Renal pelvis (tissue), 4 donors: ENCODE results near the gene TREH. TPM values are rescaled to one million over a fixed set of nuclear protein-coding genes. Genes with fewer than 3 reads are reported as not detected.

ENCODE experiments used
- DNase-seq: peaks from one replicate; pipeline ENCODE4 v3.0.0-alpha.2; 2013
- polyA plus RNA-seq, 3 donors: library from polyadenylated mRNA; unstranded; fragments of 120-200 nt; gene quantifications; one replicate each; pipeline ENCODE4 v1.2.1, GENCODE V29; 2013; ENCODE audit not compliant: insufficient read length in 3 of 3

The TREH gene
- polyA plus RNA-seq, 3 donors = 0.41 to 3.0 (median 2.6) TPM

DNA sequence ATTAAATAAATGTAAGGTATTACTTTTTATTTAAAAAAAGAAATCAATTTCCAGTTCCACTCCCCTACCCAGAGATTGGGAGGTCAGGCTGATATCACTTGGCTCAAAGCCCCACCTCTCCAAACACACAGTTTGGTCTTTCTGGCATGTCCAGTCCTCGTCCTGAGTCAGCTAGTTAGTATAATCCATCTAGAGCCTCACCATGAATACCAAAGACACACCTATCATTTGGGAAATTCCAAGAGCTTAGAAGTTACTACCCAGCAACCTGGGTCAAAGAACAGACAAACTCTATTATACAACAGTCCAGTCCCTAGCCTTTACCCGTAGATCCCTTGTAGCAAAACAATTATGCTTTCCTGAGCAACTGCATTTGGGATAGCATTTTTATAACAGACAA, 9.4 kb downstream of the TREH start:
- no peak for DNase-seq

DNA sequence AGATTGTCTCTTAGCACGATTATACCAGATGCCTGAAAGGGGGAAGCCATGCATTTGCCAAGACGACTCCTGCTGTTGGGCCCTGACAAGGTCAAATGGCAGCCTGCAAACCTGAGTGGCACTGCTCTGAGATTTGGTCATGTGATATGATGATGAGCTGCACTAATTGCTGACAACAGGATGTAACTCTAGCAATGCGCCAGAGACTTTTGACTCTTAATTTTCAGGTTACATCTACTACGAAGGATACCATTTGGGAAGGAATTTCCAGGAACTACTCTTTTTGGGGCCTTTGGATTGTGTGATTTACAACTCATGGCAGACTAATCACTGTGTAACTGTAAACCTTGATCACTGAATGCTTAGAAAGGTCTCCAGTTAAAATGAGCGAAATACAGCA, 13.1 kb downstream of the TREH start:
- peak; percentile 61 for DNase-seq

DNA sequence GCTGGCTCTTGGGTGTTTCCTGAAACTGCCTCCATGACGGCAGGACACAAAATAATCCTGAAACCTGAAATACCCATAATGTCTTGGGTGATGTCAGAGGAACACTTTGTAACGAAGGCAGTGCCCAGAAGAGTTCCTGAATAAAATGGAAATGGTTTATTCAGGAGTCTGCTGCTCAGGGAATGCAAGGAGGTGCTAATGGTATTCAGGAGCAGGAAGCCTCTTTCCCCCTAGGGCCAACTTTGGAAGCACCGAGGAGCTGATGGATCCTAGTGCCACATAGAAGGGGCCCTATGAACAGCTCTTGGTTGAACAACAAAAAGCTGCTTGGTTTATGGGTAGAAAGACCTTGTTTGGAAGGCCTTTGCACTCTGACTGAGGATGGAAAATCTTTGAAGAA, 15.5 kb downstream of the TREH start:
- no peak for DNase-seq

DNA sequence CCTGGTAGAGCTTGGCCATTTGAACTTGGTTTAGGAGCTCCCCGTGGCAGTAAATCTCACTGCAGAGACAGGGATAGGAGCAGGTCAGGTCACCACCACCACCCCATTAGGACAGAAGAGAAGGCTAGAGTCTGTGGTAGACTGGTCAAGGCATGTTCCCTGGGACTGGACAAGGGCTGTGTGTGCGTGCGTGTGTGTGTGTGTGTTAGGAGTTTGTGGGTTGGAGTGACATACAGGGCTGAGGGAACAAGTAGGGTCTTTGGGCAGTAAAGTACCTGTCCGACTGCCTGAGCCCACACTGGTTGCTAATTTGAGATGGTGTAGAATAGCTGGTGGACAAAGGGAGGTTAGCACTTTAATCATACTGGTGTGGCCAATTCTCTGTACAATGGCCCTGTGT, 16.1 kb downstream of the TREH start:
- DNase-seq = no peak

DNA sequence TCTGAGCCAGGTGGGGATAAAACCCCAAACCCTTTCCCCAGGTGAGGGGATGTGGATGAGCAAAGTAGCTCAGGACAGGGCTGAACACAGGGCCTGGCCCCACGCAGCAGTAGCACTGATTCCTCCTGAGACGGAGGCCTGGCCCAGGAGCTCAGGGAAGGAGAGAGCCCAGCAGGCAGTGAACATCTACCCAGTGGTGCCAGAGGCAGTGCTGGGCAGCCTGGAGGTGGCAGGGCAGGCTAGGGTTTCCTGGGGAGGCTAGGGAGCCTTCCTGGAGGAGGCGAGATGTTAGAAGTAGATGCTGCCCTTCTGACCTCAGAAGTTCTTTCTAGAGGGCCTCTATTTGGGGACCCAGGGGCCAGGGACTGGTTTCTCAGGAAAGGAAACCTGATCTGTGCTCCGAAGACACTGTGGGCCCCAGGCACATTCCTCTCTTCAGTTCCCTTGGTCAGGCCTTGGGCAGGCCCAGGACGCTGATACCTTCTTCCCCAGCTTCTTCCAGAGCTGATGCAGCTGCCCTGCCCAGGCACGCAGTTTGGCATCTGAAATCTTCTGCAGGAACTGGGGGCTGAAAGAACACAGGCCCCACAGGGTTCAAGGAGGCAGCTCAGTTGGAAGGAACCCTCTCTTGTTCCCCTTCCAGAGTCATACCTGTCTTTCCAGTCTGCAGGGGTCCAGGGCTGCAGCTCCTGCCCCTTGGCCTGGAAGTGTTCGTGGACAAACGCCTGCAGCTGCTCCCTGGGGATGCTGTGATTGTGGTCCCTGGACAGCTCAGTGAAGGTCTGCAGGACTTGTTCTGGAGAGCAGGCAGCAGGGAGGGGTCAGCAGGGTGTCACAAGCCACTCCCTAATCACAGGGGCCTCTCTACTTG, 16.8 kb downstream of the TREH start:
- DNase-seq = no peak

- no peak for DNase-seq
Measured at GRCh38 chr11:118661425-118662301, 17.8 kb downstream of the TREH start.

DNA sequence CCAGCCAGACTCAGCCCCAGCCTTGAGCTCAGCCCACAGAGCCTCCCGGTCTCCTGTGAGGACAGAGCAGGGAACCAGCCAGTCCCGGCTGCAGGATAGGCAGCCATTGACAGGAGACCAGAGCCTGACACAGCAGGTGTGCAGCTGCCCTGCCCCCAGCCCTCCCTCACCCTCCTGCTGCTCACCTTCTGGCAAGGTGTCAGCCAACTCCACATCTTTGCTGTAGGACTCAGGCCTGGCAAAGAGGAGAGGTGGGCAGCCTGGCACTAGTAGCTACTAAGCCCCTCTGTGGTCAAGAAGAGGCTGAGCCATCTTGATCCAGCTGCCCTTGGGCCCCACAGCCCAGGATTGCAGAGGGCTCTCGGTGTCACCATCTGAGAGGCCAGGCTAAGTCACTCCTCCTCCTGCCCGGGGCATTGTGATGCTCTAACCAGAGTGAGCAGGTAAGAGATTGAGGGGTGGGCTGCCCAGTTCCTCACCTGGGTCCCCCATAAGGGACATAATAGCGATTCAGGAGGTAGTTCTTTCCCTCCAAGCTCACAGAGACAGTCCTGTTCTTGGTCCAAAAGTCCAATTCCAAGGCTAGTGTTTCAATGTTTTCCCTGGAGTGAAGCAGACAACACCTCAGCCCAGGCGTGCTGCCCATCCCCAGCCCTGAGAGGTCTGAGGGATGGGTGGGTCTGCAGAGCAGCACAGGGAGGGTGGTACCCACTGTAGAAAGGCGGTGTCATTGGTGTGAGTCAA, 18.6 kb downstream of the TREH start:
- DNase-seq = no peak

DNA sequence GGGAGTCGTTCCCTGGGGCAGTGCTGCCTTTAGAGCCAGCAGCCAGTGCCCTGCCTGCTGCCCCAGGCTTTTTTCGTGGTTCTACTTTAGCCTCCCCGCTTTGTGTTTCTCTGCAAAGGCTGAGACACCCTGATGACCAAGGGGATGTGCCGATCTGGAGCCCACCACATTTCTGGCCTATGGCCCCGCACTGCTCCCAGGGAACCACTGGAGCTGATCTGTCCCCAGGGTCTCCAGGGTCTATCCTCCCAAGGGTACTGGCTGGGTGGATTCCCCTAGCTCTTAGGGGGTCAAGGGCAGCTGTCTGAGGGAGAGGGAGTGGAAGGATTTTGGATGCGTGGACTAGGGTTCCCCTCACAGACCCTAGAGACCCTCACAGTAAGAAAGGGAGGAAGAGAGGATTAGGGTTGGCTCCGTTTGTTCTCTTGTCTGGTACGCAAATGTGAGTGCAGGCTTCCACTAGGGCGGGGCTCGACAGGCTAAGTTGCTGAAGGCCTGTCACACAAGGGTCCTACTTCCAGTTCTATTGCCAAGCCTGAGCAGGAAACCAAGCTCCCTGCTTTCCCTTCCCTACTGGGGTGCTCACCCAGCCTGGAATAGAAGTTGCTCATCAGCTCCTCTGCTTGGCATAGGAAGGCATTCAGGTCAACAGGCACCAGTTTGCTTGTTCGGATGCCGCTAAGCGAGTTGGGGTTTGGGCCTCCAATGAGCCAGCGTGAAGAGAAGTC, 19.3 kb downstream of the TREH start:
- no peak for DNase-seq

- peak; percentile 87 for DNase-seq
Measured at GRCh38 chr11:118659314-118659952, 20.0 kb downstream of the TREH start.

DNA sequence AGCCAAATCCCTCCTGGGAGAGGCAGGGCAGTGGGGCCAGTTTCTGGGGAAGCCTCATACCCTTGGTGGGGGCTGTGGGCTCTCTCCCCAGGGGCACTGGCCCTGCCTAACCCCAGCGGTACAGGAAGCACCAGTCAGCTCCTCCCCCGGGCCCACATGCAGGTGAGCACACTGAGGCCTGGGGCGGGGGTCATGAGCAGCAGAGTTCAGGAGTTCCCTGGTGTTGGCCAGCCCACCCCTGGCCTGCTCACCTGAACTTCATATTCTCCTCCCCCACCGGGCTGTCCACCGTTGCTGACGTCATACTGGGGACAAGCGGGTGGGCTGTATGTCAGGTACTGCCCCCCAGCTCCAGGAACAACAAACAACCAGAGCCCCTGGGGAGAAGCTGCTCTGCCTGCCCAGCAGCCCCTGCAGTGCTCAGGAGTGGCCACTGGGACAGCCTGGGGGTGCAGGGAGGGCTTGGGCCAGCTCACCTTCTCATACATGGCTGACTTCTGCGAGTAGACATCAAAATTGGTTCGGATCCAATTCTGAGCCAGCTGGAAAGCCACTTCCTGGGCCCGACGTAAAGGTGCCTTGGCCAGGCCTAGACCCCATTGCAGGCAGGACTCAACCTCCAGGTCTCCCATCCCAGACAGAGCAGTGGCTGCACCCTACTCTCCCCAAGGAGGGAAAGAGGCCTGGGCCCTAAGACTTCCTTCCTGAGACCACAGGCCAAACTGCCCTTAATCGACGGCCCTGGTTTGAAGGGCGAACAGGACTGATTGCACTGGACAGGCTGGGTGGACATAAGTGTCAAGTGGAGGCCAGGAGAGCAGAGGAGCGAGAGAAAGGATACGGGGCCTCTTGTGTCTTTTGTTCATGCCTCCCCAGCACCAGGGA, 20.8 kb downstream of the TREH start:
- no peak for DNase-seq

DNA sequence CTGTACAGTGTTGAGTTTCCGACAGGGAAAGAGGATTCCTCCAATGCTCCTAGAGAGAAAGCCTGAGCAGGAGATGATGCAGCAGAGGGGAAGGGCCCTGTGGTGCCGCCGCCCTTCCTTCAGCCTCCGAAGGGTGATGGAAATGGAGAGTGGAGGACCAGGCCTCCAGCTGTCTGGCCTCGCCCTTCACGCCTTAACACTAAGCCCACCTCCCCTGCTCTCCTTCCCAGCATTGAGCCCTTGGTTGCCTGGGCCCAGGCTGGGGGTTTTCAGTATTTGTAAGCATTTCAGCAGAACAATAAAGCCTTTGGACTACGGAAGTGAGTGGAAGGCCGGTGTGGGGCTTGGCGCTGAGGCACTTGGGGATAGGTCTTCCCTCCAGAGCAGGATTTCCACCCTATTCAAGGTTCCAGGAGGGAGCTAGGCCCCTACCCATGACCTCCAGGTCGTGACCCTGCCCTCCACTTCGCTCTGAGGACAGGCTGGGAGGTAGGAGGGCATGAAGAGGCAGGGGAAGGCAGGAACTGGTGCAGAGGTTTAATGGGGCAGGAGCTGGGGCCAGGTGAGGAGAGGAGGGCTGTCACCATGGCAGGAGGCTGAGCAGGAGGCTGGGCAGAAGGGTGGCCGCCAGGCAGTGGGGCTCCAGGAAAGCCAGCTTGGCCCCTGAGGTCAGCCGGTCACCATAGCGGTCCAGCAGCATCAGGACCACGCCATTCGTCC, 21.6 kb downstream of the TREH start:
- no peak for DNase-seq

DNA sequence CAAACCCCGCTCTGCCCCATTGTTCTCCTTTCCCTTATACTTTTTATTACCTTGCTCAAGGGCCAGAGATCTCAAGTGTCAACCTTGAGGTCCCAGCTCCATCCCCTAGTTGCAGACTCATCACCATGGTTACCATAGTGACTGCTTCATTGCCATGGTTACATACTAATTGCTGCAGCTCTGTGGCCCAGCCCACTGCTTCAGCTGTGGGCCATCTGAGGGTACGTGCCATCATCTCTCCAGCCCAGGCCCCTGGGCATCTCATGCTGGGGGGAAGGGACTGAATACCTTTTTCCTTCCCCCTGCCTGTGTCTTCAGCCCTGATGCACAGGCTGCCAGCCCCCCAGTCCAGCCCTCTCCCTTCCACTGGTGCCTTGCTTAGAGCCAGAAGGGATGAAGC, 22.2 kb downstream of the TREH start:
- DNase-seq = no peak

- no peak for DNase-seq
Measured at GRCh38 chr11:118656563-118657165, 22.8 kb downstream of the TREH start.

- no peak for DNase-seq
Measured at GRCh38 chr11:118655486-118656190, 23.8 kb downstream of the TREH start.

GRCh38 chr11:118653684-118654390, 25.6 kb downstream of the TREH start:
- DNase-seq = no peak

DNA sequence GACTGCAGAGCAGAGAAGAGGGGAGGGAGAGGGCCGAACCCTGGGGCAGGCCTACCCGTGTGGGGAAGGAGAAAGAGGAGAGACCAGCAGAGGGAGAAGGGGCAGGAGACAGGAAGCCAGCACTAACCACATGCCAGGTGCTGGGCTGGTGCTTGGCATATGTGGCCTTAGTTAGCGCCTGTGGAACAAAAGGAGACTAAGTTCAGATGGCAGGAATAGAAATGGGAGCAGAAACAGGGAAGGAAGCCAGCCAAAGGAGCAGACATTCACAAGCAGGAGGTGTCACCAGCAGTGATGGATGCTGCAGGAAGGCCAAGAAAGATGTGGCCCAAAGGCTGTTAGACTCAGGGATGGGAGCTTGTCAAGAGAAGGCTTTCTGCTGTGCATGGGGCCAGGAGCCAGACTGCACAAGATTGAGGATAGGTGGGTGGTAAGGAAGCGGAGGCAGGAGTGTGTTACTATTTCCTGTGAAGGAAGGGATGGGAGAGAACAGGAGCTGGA, 26.7 kb downstream of the TREH start:
- DNase-seq = no peak

DNA sequence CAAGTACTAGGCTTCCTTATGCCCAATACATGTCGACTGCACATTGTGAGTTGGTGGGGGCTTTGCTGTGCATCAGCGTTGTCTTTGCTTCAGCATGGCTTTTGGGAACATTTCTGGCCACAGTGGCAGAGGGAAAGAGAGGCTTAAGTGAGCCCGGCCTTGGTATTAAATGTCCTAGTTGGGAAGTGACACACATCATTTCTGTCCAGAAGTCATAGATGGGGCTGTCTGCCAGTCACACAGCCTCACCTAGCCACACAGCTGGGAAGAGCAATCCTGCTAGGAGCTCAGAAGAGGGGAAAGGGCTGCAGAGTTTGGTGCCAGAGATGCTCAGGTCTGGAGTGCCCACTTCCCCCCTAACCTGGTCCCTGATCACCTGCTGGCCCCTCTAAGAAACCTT, 27.6 kb downstream of the TREH start:
- no peak for DNase-seq
